ENCODE measurements around the gene WAS. TPM values are rescaled to one million over a fixed set of nuclear protein-coding genes. Genes with fewer than 3 reads are reported as not detected.
"Not testable (repeated sequence)": the region's sequence is repeated elsewhere in the genome, so short reads cannot be mapped to it uniquely, and the experiment has no call there.

The WAS gene
- total and polyA plus RNA-seq, 2 of the 8 experiments (the other 6 are each of a cell fraction or from before 2014, with no cell fraction given): 0.63 to 0.65 TPM

- WGBS, 2 experiments (ENCODE audit: extremely low coverage in 1 of 2, insufficient coverage in 1 of 2, insufficient read length in 1 of 2, insufficient replicate concordance in 2 of 2, low coverage in 1 of 2, low lambda C conversion rate in 2 of 2, missing lambda C conversion rate in 1 of 2): 79% methylated on average over 7 of the region's 12 CpGs; no CpG with 5 or more reads in 1 of the 2 experiments
- H3K27me3 ChIP-seq (replicated peaks in 1 of 4; ENCODE audit: control insufficient read depth in 3 of 4, extremely low read depth in 1 of 4, insufficient read depth in 3 of 4, low read length in 3 of 4); H3K79me2 ChIP-seq (ENCODE audit: control insufficient read depth in 1 of 2, insufficient read depth in 2 of 2, low read length in 2 of 2); H3K14ac ChIP-seq (ENCODE audit: insufficient read length); H3K9ac ChIP-seq (replicated peaks in 1 of 4; ENCODE audit: extremely low read depth in 1 of 4, low read depth in 3 of 4, low read length in 3 of 4); H3K4me1 ChIP-seq (replicated peaks in 1 of 4; ENCODE audit: control insufficient read depth in 3 of 4, insufficient read depth in 4 of 4, low read length in 3 of 4); H3K23me2 ChIP-seq (ENCODE audit: low read depth, low read length); H3K18ac ChIP-seq (ENCODE audit: extremely low read depth, low read length); H3K36me3 ChIP-seq (ENCODE audit: control insufficient read depth in 2 of 4, insufficient read depth in 4 of 4, low read length in 3 of 4); H2AK5ac ChIP-seq (ENCODE audit: low read depth, low read length); H3K4ac ChIP-seq (replicated peaks; ENCODE audit: insufficient read length, low read depth, low read length); H3K56ac ChIP-seq (replicated peaks; ENCODE audit: insufficient read length, low read depth, low read length); DNase-seq (ENCODE audit: low read depth in 1 of 2, low spot score in 2 of 2); H3K4me2 ChIP-seq (ENCODE audit: insufficient read depth in 1 of 2, low read depth in 2 of 2, low read length in 2 of 2); H3K23ac ChIP-seq (ENCODE audit: insufficient read length); H4K8ac ChIP-seq (ENCODE audit: extremely low read depth, insufficient read depth, low read length); H2BK20ac ChIP-seq (ENCODE audit: low read length); H4K91ac ChIP-seq (replicated peaks; ENCODE audit: insufficient read length, low read length); H4K5ac ChIP-seq (ENCODE audit: insufficient read length, low read depth, low read length); H3K9me3 ChIP-seq (ENCODE audit: insufficient read depth in 2 of 2, low read depth in 1 of 2, low read length in 1 of 2); H2AFZ ChIP-seq (ENCODE audit: low read length); H4K20me1 ChIP-seq (replicated peaks in 1 of 2; ENCODE audit: control insufficient read depth in 1 of 2, insufficient read depth in 2 of 2, low read length in 2 of 2); CTCF ChIA-PET (ENCODE audit: partially characterized antibody); H3K79me1 ChIP-seq (ENCODE audit: low read depth, low read length); H2BK120ac ChIP-seq (replicated peaks; ENCODE audit: low read depth, low read length); H2BK5ac ChIP-seq (ENCODE audit: low read depth, low read length); FAIRE-seq; H3K4me3 ChIP-seq (ENCODE audit: extremely low read depth in 1 of 4, insufficient read depth in 2 of 4, low read depth in 3 of 4, low read length in 4 of 4); H3K27ac ChIP-seq (ENCODE audit: low read depth, low read length); H2BK15ac ChIP-seq (ENCODE audit: low read length); H2BK12ac ChIP-seq (ENCODE audit: low read depth, low read length): not testable (repeated sequence)
- POLR2A ChIA-PET (ENCODE audit: partially characterized antibody): interaction anchor here (1.1 kb wide), 1 partner anchor 109 kb away, joined by 3 read pairs; the partner anchor contains the start of gene RBM3
Observed at GRCh38 chrX:48682795-48683194, 804 bp upstream of the WAS start.

All from H1 (cell line).